ENCODE results near the gene NBL1. TPM values are rescaled to one million over a fixed set of nuclear protein-coding genes. Genes with fewer than 3 reads are reported as not detected.
"Not testable (repeated sequence)": the region's sequence is repeated elsewhere in the genome, so short reads cannot be mapped to it uniquely, and the experiment has no call there.

The NBL1 gene
- total and polyA plus RNA-seq, 2 experiments from 2014 or later = 22.3 to 46.9 TPM

DNA sequence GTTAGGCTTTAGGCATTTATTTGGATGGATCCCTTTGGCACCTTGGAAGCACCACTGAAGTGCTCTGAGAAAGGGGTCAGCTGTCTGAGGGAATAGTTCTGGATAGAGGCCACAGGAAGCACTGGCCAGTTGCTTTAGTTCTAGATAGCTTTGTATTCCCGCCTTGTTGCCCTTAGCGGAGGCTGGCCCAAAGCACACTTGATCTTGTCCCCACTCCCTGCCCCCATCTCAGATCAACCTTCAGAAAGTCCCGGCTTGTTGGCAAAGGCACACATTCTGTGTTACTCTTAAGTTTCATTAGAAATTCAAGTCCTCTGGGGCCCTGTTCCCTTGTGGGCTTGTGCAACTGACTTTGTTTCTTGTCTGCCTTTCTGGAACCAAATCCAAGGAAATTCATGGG is 15.2 kb upstream of the NBL1 start:
- DNase-seq (ENCODE audit: low spot score) = no peak
- Histone ChIP-seq H3K4me3 (no peak overlapping the region), H3K9me2 (replicated peaks; ENCODE audit: insufficient read depth) (no peaks in the 10 kb centered on the region), H3K4me1 (ENCODE audit: insufficient read depth) (peaks cover 2% of the 10 kb centered on the region), H3K9me3 (ENCODE audit: low read depth) (no peaks in the 10 kb centered on the region), H4K20me1 (ENCODE audit: insufficient read depth, poor library complexity, severe bottlenecking) (no peaks in the 10 kb centered on the region), H3K27ac (no peak overlapping the region), H2AFZ (no peak overlapping the region), H3K27me3 (no peaks in the 10 kb centered on the region), H3K4me2 (no peak overlapping the region), H3K79me2 (peaks cover 10% of the 10 kb centered on the region), H3K36me3 (replicated peaks; ENCODE audit: insufficient read depth, low read depth) (no peaks in the 10 kb centered on the region)
- WGBS (ENCODE audit: low lambda C conversion rate, missing lambda C conversion rate) = 85% methylated on average over 3 of the region's 3 CpGs
- TF ChIP-seq, protein P1, sequence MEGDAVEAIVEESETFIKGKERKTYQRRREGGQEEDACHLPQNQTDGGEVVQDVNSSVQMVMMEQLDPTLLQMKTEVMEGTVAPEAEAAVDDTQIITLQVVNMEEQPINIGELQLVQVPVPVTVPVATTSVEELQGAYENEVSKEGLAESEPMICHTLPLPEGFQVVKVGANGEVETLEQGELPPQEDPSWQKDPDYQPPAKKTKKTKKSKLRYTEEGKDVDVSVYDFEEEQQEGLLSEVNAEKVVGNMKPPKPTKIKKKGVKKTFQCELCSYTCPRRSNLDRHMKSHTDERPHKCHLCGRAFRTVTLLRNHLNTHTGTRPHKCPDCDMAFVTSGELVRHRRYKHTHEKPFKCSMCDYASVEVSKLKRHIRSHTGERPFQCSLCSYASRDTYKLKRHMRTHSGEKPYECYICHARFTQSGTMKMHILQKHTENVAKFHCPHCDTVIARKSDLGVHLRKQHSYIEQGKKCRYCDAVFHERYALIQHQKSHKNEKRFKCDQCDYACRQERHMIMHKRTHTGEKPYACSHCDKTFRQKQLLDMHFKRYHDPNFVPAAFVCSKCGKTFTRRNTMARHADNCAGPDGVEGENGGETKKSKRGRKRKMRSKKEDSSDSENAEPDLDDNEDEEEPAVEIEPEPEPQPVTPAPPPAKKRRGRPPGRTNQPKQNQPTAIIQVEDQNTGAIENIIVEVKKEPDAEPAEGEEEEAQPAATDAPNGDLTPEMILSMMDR (IDR thresholded peaks at IDR 0.05; ENCODE audit: poor library complexity) = no peak
- TF ChIP-seq EZH2 (IDR thresholded peaks at IDR 0.05; ENCODE audit: borderline replicate concordance) (no peak), EZH2phosphoT487 (IDR thresholded peaks at IDR 0.05; ENCODE audit: low read depth, severe bottlenecking, unreplicated experiment) (no peak)

DNA sequence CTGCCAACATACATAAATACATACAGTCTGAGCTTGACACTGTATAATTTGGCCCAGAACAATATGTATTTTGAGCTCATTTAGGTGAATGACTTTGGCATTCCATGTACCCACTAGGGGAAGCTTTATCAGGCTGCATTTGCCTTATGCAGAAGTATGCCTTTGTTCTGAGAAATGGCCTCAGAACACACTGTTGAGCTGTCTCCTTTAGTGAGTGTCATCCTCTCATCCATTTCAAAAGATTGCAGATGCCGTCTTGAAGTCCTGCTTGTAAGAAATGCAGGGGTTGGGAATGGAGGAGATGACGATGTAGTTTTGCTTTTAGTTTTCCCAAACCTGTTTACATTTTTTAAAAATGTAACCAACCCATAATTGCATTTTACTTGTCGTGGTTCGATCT is 14.8 kb upstream of the NBL1 start:
- TF ChIP-seq EZH2 (IDR thresholded peaks at IDR 0.05; ENCODE audit: borderline replicate concordance) = no peak
- TF ChIP-seq EZH2phosphoT487 (IDR thresholded peaks at IDR 0.05; ENCODE audit: low read depth, severe bottlenecking, unreplicated experiment) = no peak
- TF ChIP-seq, protein P1 (IDR thresholded peaks at IDR 0.05; ENCODE audit: poor library complexity) = no peak
- no peak overlapping the region for H3K27ac ChIP-seq
- 88% methylated on average over 4 of the region's 4 CpGs for WGBS (ENCODE audit: low lambda C conversion rate, missing lambda C conversion rate)
- H3K36me3 ChIP-seq (replicated peaks; ENCODE audit: insufficient read depth, low read depth) = no peaks in the 10 kb centered on the region
- H2AFZ ChIP-seq = no peak overlapping the region
- H3K79me2 ChIP-seq = peaks cover 5% of the 10 kb centered on the region
- H3K27me3 ChIP-seq = no peaks in the 10 kb centered on the region
- H3K9me3 ChIP-seq (ENCODE audit: low read depth) = no peaks in the 10 kb centered on the region
- H3K4me1 ChIP-seq (ENCODE audit: insufficient read depth) = no peaks in the 10 kb centered on the region
- DNase-seq (ENCODE audit: low spot score) = no peak
- H3K4me3 ChIP-seq = no peak overlapping the region
- H3K4me2 ChIP-seq = no peak overlapping the region
- no peaks in the 10 kb centered on the region for H3K9me2 ChIP-seq (replicated peaks; ENCODE audit: insufficient read depth)
- no peaks in the 10 kb centered on the region for H4K20me1 ChIP-seq (ENCODE audit: insufficient read depth, poor library complexity, severe bottlenecking)

DNA sequence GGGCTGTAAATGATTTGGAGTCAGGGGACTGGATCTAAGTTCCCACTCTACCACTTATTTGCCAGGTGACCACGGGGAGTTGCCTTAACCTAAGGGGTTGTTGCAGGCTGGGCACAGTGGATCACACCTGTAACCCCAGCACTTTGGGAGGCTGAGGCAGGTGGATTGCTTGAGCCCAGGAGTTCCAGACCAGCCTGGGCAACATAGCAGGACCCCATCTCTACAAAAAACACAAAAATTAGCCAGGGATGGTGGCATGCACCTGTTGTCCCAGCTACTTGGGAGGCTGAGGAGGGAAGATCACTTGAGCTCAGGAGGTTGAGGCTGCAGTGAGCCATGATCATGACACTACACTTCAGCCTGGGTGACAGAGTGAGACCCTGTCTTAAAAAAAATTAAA is 13.9 kb upstream of the NBL1 start:
- H4K20me1 ChIP-seq (ENCODE audit: insufficient read depth, poor library complexity, severe bottlenecking); H3K27ac ChIP-seq; H3K36me3 ChIP-seq (replicated peaks; ENCODE audit: insufficient read depth, low read depth); H3K27me3 ChIP-seq; DNase-seq (ENCODE audit: low spot score); H2AFZ ChIP-seq; H3K9me3 ChIP-seq (ENCODE audit: low read depth); H3K4me1 ChIP-seq (ENCODE audit: insufficient read depth); H3K4me2 ChIP-seq; H3K79me2 ChIP-seq; H3K9me2 ChIP-seq (replicated peaks; ENCODE audit: insufficient read depth); H3K4me3 ChIP-seq: not testable (repeated sequence)
- WGBS (ENCODE audit: low lambda C conversion rate, missing lambda C conversion rate) = 100% methylated on average over 1 of the region's 1 CpG

DNA sequence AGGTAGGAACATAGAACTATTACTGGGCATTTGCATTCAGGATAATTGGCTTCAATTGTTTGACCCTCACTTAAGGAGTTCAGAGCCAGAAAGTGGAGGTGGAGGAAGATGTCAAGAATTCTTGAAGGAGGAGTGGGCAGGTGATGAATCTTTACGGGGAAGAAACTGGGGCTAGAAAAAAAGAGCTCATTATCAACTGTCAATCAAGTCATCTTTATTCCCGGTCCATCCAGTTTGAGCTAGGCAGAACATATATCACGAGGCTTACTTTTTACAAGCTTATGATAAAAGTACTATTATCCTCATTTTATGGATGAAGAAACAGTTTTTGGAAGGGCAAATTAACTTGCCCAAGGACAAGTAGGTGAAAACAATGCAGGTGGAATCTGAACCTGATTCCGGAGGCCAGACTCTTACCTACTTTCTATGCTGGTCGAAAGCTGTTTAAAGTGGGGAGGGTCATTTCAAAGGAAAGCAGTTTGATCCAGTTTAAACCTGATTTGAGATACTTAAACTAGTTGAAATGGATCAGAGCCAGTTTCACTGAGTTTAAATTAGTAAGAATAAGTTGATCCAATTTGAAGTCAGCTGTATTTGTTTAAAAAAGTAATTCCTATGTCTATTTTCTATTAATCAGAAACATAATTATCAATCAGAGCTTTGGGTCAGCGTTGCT is 13.3 kb upstream of the NBL1 start:
- Histone ChIP-seq H3K79me2 (no peaks in the 10 kb centered on the region), H3K4me2 (no peak overlapping the region), H2AFZ (no peak overlapping the region), H4K20me1 (ENCODE audit: insufficient read depth, poor library complexity, severe bottlenecking) (no peaks in the 10 kb centered on the region), H3K9me2 (replicated peaks; ENCODE audit: insufficient read depth) (no peaks in the 10 kb centered on the region), H3K9me3 (ENCODE audit: low read depth) (no peaks in the 10 kb centered on the region), H3K4me3 (no peak overlapping the region), H3K27me3 (no peaks in the 10 kb centered on the region), H3K36me3 (replicated peaks; ENCODE audit: insufficient read depth, low read depth) (no peaks in the 10 kb centered on the region), H3K4me1 (ENCODE audit: insufficient read depth) (no peaks in the 10 kb centered on the region), H3K27ac (no peak overlapping the region)
- DNase-seq (ENCODE audit: low spot score) = no peak
- 74% methylated on average over 6 of the region's 6 CpGs for WGBS (ENCODE audit: low lambda C conversion rate, missing lambda C conversion rate)
- no peak for TF ChIP-seq EZH2 (IDR thresholded peaks at IDR 0.05; ENCODE audit: borderline replicate concordance)
- TF ChIP-seq EZH2phosphoT487 (IDR thresholded peaks at IDR 0.05; ENCODE audit: low read depth, severe bottlenecking, unreplicated experiment) = no peak
- TF ChIP-seq, protein P1 (IDR thresholded peaks at IDR 0.05; ENCODE audit: poor library complexity) = no peak
